ENCODE measurements around the gene ADI1.

- TF ChIP-seq YY1 (IDR thresholded peaks at IDR 0.05; ENCODE audit: insufficient read depth, insufficient read length): no peak
- TF ChIP-seq SUZ12 (IDR thresholded peaks at IDR 0.05; ENCODE audit: extremely low read depth, insufficient read depth, insufficient read length): no peak
Observed at GRCh38 chr2:3453190-3453999, 65.9 kb downstream of the ADI1 start.

Measured in NT2/D1 (cell line).